ENCODE results near the gene CAPZB.

The CAPZB gene

GRCh38 chr1:19457607-19458006 lies 27.7 kb downstream of the CAPZB start:
- no peak for DNase-seq (ENCODE audit: low read depth, low spot score)
- no peak for TF ChIP-seq CTCF (IDR thresholded peaks at IDR 0.05; ENCODE audit: low read depth, low read length)
- H3K4me3 ChIP-seq (ENCODE audit: low read depth, low read length) = no peak overlapping the region
- in situ Hi-C loops (cut with HindIII; ENCODE audit: low sequenced_read_pairs) = no loop called here

- in situ Hi-C loops (cut with HindIII; ENCODE audit: low sequenced_read_pairs) = no loop called here
- no peak overlapping the region for H3K4me3 ChIP-seq (ENCODE audit: low read depth, low read length)
- no peak for TF ChIP-seq CTCF (IDR thresholded peaks at IDR 0.05; ENCODE audit: low read depth, low read length)
- peak; percentile 61 for DNase-seq (ENCODE audit: low read depth, low spot score)
These were observed 28.3 kb downstream of the CAPZB start for GRCh38 chr1:19456968-19457441.

DNA sequence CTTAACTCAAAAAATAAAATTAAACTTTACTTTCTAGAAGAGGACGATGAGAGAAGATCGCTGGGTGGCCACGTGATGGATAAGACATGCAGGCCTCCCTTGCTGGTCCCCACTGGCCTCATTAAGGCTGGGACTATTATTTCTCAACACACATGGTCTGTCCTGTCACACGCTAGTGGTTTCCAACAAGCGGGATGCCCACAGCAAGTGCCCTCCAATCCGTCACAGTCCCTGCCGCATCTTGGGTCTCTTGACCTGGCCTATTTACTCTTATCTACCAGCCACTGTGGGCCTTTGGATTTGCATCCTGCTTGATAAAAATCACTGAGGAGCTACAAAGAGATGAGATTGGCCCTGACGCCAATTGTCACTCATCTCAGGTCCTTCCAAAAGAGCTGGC lies 30.0 kb downstream of the CAPZB start:
- in situ Hi-C loops (cut with HindIII; ENCODE audit: low sequenced_read_pairs) = no loop called here
- H3K4me3 ChIP-seq (ENCODE audit: low read depth, low read length) = no peak overlapping the region

DNA sequence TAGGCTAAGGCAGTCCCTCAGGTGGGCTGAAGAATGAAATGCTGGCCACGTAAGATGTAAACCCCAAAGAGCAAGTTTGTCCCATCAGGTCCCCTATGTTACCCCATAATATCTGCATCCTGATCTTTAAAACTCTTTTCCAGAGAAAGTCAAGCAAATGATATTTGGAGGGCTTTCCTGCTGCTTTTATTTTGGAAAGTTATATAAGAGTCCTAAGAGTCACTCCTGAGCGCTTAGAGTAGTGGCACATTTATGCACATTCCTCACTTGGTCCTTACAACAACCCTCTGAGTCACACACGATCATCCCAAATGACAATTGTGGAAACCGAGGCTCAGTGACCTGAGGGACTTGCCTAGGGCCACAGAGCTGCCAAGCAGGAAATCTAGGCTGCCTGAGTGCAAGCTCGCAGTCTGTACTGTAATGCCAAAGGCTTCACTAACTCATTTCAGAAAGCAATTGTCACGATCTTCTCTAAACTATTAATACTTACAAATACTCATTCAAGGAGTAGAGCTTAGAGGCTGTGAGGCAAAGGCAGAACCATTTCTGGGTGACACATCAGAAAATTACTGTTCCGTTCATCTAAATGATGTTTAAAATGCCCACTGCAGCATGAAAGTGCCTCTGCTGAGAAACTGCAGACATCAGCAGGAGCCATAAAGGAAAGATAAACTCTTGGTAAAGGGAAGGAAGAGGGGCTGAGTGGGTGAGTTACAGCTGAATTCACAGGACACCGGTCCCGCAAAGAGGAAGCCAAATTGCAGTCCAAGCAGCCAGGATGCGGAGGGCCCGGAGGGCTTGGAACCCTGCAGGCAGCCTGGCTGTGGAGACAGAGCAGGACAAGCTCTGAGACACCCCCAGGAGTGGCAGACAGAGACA lies 30.8 kb downstream of the CAPZB start:
- no peak overlapping the region for H3K4me3 ChIP-seq (ENCODE audit: low read depth, low read length)
- in situ Hi-C loops (cut with HindIII; ENCODE audit: low sequenced_read_pairs) = no loop called here
- no peak for DNase-seq (ENCODE audit: low read depth, low spot score)
- no peak for TF ChIP-seq CTCF (IDR thresholded peaks at IDR 0.05; ENCODE audit: low read depth, low read length)

More for the DNA sequence above, 30.0 kb downstream of the CAPZB start:
- no peak for DNase-seq (ENCODE audit: low read depth, low spot score)
- TF ChIP-seq CTCF (IDR thresholded peaks at IDR 0.05; ENCODE audit: low read depth, low read length) = no peak

- no peak for DNase-seq (ENCODE audit: low read depth, low spot score)
- TF ChIP-seq CTCF (IDR thresholded peaks at IDR 0.05; ENCODE audit: low read depth, low read length) = no peak
- in situ Hi-C loops (cut with HindIII; ENCODE audit: low sequenced_read_pairs) = no loop called here
- no peak overlapping the region for H3K4me3 ChIP-seq (ENCODE audit: low read depth, low read length)
These were observed 31.6 kb downstream of the CAPZB start for GRCh38 chr1:19453741-19454201.

DNA sequence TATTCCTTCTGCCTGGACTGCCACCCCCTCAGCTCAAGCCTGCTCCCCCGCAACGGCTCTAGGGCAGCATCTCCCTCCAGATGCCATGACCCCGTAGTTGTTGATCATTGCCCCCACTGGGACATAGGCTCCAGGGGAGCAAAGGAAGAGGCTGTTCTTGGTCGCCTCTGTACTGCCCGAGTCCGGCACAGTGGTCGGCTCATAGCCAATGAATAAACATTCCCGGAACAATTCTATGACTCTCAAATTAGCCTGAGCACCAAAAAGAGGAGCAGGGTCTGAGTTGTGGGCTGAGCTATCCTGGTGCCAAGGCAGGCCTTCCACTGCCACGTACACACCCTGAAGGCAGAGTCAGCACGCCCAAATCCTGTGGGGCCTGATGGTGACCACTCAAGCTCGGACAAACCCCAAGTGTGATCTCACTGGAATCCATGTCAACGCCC lies 33.1 kb downstream of the CAPZB start:
- TF ChIP-seq CTCF (IDR thresholded peaks at IDR 0.05; ENCODE audit: low read depth, low read length) = no peak
- DNase-seq (ENCODE audit: low read depth, low spot score) = peak; percentile 84
- in situ Hi-C loops (cut with HindIII; ENCODE audit: low sequenced_read_pairs) = no loop called here
- no peak overlapping the region for H3K4me3 ChIP-seq (ENCODE audit: low read depth, low read length)

All from astrocyte of the spinal cord (primary cell).